GM10266 (cell line): ENCODE results near the gene CLDN18.

Experiments used
- DNase-seq: peaks from one replicate; pipeline ENCODE4 v3.0.0; 2012; ENCODE audit errors: extremely low spot score
- CTCF ChIP-seq: IDR thresholded peaks from 2 replicates; pipeline ENCODE4 v1.5.1; 2012; ENCODE audit warnings: mild to moderate bottlenecking, low read depth; ENCODE audit not compliant: control insufficient read depth, insufficient read depth; ENCODE audit errors: missing control alignments

The CLDN18 gene

GRCh38 chr3:138005627-138006026 lies 4.3 kb upstream of the CLDN18 start:
- TF ChIP-seq CTCF = no peak
- no peak for DNase-seq

GRCh38 chr3:138007898-138008297 lies 2.1 kb upstream of the CLDN18 start:
- DNase-seq = no peak
- no peak for TF ChIP-seq CTCF

GRCh38 chr3:138010273-138010590 lies 267 bp downstream of the CLDN18 start:
- TF ChIP-seq CTCF = no peak
- no peak for DNase-seq

- no peak for TF ChIP-seq CTCF
Observed at GRCh38 chr3:138011722-138012121, 1.8 kb downstream of the CLDN18 start.

GRCh38 chr3:138012526-138012925 lies 2.6 kb downstream of the CLDN18 start:
- no peak for TF ChIP-seq CTCF
- DNase-seq = no peak

More at GRCh38 chr3:138011722-138012121, 1.8 kb downstream of the CLDN18 start:
- no peak for DNase-seq

GRCh38 chr3:138016065-138016464 lies 6.1 kb downstream of the CLDN18 start:
- TF ChIP-seq CTCF = no peak

GRCh38 chr3:138019281-138020069 lies 9.5 kb downstream of the CLDN18 start:
- no peak for TF ChIP-seq CTCF
- DNase-seq = no peak

More at GRCh38 chr3:138016065-138016464, 6.1 kb downstream of the CLDN18 start:
- no peak for DNase-seq
